HG03095 (cell line): ENCODE results near the gene ST3GAL6.

ENCODE experiments used
- ATAC-seq: cut with Tn5 transposase; IDR thresholded peaks from one replicate; pipeline ENCODE4 v1.9.1; 2021; ENCODE audit warnings: moderate library complexity; ENCODE audit not compliant: unreplicated experiment

Gene ST3GAL6

GRCh38 chr3:98763076-98763475, at the start of gene ST3GAL6:
Gene ST3GAL6 (plus strand): TSS chr3:98763340. CDS start chr3:98768441, 5,101 bp downstream.
- ATAC-seq, result peak; percentile 39

GRCh38 chr3:98713984-98714383, 49.2 kb upstream of the ST3GAL6 start:
- ATAC-seq, result no peak

- ATAC-seq, result no peak
Observed at GRCh38 chr3:98717584-98717983, 45.6 kb upstream of the ST3GAL6 start.

- no peak for ATAC-seq
Observed at GRCh38 chr3:98718730-98719129, 44.4 kb upstream of the ST3GAL6 start.

- no peak for ATAC-seq
Observed at GRCh38 chr3:98721776-98722175, 41.4 kb upstream of the ST3GAL6 start.

GRCh38 chr3:98722389-98722788, 40.8 kb upstream of the ST3GAL6 start:
- ATAC-seq, result no peak

- no peak for ATAC-seq
Observed at GRCh38 chr3:98725352-98725751, 37.8 kb upstream of the ST3GAL6 start.

- no peak for ATAC-seq
Observed at GRCh38 chr3:98726084-98726483, 37.1 kb upstream of the ST3GAL6 start.

GRCh38 chr3:98727638-98728037, 35.5 kb upstream of the ST3GAL6 start:
- ATAC-seq, result no peak

GRCh38 chr3:98728672-98729071, 34.5 kb upstream of the ST3GAL6 start:
- ATAC-seq, result no peak

- ATAC-seq, result peak; percentile 54
Observed at GRCh38 chr3:98730338-98730737, 32.8 kb upstream of the ST3GAL6 start.

GRCh38 chr3:98730886-98731537, 32.1 kb upstream of the ST3GAL6 start:
- no peak for ATAC-seq

GRCh38 chr3:98731720-98732285, 31.3 kb upstream of the ST3GAL6 start:
- peak; percentile 39 for ATAC-seq

GRCh38 chr3:98732286-98733052, 30.7 kb upstream of the ST3GAL6 start:
- ATAC-seq, result peak; percentile 38

GRCh38 chr3:98733053-98733811, 29.9 kb upstream of the ST3GAL6 start:
- ATAC-seq, result peak; percentile 20

- ATAC-seq, result no peak
Observed at GRCh38 chr3:98733812-98734281, 29.3 kb upstream of the ST3GAL6 start.

GRCh38 chr3:98734306-98734705, 28.8 kb upstream of the ST3GAL6 start:
- no peak for ATAC-seq

GRCh38 chr3:98734735-98735134, 28.4 kb upstream of the ST3GAL6 start:
- no peak for ATAC-seq

GRCh38 chr3:98735296-98735695, 27.8 kb upstream of the ST3GAL6 start:
- no peak for ATAC-seq

GRCh38 chr3:98735761-98736269, 27.3 kb upstream of the ST3GAL6 start:
- ATAC-seq, result no peak

GRCh38 chr3:98737301-98737700, 25.8 kb upstream of the ST3GAL6 start:
- no peak for ATAC-seq
